HG03108 (cell line): ENCODE measurements around the gene CSNK2A2.
A peak's percentile ranks its signal among the peaks of the same experiment; 100 is the strongest.

Experiments used
- ATAC-seq: cut with Tn5 transposase; IDR thresholded peaks from one replicate; pipeline ENCODE4 v1.9.1; 2021; ENCODE audit warnings: moderate library complexity; ENCODE audit not compliant: unreplicated experiment

The CSNK2A2 gene

DNA sequence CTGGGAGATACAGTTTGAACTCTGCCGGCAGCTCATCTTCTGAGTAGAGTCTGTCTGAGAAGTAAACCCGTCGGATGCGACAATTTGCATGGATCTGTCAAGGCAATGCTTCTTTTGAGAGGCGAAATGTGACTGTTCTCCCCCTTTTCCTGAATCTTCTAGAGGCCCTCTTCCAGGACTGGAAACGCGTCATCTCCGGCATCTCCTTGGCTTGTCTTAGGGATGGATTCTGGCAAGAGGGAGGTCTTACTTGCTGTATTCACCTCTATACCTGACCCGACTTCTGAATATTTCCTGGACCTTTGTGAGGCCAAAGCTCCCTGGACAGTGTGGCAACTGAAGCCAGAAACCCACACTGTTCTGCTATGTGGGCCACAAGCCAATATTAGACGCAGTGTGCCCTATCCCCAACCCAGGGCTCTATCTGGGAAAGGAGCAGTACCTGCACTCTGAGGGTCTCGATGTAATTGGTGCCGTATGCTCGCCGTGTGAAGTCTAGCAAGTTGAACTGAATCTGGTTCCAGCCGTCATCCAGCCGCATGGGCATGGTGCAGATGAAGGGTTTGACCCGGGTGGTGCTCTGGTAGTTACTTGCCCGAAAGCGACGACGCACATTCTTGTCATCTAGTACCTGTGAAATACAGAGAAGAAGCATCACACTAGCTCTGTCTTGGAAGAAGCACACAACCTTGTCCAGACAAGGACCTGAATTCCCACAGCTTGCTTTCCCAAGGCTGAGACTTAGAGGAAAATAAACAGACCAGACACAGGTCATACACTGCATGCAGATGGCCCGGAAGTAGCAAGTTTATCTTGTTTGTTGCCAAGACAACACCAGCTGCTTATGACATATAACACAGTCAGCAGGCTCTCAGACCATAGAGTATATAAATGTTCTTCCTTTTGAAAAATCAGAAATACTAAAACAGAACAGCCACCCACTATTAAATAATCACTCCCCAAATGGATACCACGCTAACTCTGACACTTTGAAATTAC, 82.8 kb downstream of the CSNK2A2 start:
- no peak for ATAC-seq

- no peak for ATAC-seq
Observed at GRCh38 chr16:58111302-58111627, 86.6 kb downstream of the CSNK2A2 start.

GRCh38 chr16:58110571-58111301, 87.2 kb downstream of the CSNK2A2 start:
- ATAC-seq: no peak

DNA sequence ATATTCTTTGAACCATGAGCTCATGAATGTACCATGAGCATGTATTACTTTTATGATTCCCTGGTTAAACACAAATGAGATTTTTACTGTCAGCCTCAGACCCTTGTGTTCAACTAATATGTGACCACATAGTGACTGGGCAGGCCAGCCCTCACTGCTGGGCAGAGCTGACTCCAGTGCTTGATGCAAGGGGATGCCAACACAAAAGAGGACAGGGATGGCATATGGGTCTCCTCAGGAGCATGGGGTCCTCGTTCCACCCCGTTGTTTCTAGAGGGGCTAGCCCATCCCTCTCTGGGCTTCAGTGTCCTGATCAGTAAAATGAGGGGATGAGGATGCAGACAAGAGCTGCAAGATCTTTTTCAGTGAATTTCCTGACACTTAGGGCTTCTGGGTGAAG, 88.0 kb downstream of the CSNK2A2 start:
- no peak for ATAC-seq

- ATAC-seq: peak; percentile 68
Observed at GRCh38 chr16:58109330-58109729, 88.6 kb downstream of the CSNK2A2 start.
